Stimulated activated CD8-positive, alpha-beta memory T cell treated with anti-CD3 and anti-CD28 coated beads, Interleukin-7, amount 100 ng/mL, for 24 hours (primary cell): ENCODE data around the gene TAMALIN.

ENCODE experiments used
- DNase-seq: peaks from one replicate; pipeline ENCODE4 v3.0.0-alpha.2; 2020; ENCODE audit warnings: low read depth

TAMALIN gene

DNA sequence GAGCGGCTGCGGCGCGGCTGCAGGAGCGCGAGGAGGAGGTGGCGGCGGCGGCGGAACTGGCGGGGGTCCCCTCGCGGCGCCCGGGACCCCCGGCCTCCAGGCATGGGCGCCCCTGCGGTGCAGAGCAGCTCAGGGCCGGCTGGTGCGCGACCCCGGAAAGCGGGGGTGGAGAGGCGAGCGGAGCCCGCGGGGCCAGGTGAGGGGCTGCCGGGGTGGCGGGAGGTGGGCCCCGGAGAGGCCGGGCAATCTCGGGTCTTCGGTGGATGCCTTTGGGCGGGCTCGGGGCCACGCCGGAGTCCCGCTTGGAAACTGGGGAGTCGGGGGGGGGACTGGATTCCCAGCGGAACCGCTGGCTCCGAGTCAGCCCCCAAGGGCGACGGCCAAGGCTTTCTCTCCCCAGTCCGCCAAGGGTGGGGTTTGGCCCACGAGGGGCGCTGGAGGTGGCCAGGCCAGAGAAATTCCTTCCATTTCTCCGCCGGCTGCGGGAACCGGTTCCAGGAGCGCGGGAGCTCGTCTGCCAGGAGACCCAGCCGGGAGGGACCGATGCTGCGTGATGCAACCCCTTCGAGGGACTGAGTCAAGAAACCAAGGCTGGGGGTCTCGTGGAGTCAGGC lies 30.6 kb downstream of the TAMALIN start:
- no peak for DNase-seq

DNA sequence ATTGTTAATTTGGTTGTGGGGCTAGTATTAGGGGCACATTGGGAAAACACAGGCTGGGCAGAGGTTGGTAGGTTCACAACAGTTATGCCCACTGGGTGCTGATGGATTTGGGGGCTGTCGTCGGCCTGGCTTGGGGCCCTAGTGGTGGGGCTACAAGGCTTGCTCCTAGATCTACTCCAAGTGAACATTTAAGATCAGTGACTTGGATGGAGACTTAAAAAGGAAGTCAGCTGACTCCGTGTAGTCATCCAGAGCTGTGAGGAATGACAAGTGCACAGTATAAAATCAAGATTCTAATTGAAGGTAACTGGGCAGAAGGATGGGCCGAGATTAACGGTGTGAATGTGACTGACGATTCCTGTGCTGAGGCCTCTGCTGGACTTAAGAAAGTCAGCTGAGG lies 31.7 kb downstream of the TAMALIN start:
- no peak for DNase-seq

DNA sequence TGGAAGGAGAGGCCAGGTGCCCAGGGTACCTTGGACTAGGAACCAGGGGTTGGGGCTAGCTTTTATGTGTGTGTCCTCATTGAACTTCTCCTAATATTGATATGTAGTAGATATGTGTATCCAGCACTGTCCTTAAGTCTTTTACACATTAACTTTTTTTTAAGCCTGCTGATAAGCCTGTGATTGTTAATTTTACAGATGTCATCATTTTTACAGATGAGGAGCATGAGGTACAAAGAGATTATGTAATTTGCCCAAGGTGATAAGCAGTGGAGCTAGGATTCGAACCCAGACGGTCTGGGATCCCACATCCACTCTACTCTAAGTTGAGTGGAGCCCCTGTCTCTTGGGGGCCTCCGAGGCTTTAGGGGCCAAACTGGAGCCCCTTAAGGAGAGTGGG lies 34.3 kb downstream of the TAMALIN start:
- no peak for DNase-seq

DNA sequence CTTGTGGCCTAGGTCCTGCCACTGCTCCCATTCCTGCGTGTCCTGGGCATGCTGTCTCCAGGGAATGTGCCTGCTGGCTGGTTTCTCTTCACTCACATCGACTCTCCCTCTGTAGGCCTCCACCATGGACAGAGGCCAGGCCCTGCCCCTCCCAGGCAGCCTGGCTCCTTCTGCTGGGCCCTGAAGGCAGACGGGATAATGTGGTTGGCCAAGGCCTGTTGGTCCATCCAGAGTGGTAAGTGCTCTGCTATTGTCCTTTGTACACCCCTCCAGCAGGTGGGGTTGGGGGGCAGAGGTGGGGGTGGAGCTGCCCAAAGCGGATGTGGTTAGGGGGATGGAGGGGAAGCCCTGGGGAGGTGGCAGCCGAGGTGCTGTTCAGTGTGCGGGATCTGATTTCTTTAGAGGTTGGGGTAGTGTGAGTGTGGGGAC lies 35.0 kb downstream of the TAMALIN start:
- DNase-seq = no peak

DNA sequence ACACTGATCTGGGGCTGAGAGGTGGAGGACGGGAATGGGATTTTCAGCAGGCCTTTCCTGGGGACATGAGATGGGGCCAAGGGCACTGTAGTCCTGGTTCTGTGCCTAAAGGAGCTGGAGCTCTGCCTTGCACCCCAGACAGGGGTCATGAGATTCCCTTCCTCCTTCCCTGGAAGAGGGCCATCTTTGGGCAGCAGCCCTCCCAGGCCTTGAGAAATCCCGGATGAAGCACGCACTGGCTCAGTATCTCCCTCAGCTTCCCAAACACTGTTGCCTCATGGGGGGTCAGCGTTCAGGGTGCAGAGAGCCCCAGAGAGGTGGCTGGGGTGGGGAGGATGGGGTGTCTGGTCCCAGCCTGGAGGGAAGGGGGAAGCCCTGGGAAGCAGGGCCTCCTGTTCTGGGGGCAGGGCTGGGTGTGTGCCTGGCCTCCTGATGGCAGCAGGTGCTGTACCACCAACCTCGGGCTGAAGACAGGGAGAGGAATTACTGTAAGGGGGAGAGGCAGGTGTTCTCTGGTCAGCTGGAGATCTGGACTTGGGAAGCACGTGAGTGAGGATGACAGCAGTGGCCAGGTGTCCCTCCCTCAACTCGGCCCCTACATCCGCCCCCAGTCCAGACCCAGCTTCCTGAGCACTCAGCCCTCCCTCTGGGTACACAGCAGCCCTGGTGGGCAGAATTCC lies 36.1 kb downstream of the TAMALIN start:
- no peak for DNase-seq

DNA sequence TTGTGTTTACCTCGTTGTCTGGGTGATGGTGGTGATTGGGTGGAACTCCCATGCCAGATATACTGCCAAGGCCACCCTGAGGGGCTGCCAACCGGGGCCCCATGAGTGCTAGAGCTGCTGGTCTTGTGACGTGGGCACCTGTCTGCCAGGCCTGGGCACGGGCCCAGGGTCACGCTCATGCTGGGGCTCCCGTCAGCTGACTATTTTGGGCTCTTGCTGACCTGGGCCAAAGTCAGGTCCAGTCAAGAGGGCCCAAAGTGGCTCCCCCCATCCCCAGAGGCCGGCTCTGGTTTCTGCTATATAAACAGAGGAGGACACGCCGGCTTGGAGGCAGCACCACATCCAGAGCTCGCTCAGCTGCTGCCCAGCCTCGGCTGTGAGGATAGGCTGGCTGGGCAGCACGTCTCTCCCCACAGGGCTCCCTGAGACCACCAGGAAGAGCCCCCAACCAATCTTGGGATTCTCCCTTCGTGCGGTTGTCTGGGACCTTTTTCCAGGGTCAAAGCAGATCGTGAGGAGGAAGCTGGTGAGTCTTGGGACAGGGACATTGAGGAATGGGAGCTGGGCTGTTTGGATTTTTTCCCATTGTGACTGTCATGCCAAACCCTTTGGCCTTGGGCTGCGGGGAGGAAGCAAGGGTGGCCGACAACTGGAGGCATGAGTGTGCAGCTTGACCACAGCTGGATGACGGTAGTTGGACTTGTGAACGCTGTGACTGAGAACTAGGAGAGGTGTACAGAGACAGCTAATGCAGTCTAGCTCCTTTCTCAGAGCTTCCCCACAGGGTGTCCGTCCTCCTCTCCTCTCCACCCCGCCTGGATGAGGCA lies 36.9 kb downstream of the TAMALIN start:
- DNase-seq = no peak

DNA sequence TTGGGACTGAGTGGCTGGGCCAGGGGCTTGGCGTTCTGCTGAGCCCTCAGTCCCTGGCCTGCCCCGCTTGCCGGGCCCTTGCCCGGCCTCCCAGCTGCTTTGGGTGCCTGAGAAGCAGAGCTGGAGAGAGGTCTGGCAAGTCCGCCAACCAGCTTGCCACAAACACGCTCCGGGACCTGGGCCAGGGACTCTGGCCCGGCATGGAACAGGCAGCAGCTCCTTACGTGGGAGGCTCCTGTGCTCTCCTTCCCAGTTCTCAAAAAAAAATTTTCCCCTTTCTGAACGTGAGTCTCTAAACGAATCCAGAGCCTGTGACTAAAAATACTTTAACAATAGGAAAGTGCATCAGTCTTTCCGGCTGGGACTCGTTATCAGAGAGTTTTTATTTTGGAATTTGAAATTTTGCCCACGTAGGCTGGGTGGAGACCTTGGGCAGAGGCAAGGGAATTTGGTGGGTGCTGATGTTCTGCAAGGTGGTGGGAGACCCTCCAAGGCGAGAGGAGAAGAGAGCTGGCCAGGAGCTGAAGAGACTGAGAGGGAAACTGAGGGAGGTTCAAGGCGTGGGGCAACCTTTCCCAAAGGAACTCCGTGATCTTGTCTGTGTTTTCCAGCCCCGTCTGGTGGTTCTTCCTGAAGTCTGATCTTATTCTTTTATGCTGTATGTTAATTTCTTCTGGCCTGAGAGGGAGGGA lies 37.7 kb downstream of the TAMALIN start:
- no peak for DNase-seq

DNA sequence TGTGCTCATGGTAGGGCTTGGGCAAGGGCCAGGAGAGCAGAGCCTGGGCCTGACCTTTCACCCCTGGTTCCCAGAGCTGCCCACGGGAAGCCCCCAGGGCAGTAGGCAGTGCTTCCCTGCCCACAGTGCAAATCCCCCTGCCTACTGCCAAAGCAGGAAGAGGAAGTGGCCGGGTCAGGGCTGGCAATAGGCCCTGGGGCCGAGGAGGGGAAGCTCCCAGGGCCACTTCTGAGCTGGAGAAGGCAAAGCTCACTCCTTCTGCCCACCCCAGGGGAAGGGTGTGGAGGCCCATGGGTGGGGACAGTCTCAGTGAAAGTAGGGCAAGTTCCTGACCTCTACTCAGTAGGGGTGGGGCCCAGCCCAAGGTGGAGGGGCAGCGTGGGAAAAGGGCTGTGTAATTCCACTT lies 39.1 kb downstream of the TAMALIN start:
- DNase-seq = no peak

DNA sequence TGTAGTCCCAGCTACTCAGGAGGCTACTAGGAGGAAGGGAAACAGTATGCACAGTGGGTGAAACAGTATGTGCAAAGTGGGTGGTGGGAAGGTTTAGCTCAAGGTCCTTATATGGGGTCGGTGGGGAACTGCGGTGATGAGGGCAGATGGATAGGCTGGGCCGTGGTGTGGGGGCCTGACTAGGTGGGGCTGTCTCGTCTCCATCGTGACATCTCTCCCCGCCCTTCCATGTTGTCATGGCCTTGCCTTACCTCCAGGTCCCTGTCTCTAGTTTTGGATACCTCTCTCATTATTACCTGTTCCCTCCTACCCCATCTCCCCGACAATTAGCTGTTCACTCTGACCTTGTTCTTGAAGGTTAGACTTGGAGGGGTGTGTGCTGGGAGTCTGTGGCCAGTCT lies 40.1 kb downstream of the TAMALIN start:
- no peak for DNase-seq

DNA sequence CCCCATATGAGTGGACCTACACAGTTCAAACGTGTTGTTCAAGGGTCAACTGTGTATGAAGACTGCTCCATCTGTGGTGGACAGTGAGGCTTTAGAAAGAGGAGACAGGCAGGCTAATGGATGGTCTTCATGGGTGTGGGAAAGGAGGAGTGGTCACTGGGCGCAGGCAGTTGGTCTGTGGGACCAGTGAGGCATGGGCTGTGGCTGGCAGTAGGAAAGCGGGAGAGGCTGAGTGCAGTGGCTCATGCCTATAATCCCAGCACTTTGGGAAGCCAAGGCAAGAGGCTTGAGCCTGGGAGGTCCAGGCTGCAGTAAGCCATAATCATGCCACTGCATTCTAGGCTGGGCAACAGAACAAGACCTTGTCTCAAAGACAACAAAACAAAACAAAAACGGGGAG lies 42.5 kb downstream of the TAMALIN start:
- DNase-seq = no peak

DNA sequence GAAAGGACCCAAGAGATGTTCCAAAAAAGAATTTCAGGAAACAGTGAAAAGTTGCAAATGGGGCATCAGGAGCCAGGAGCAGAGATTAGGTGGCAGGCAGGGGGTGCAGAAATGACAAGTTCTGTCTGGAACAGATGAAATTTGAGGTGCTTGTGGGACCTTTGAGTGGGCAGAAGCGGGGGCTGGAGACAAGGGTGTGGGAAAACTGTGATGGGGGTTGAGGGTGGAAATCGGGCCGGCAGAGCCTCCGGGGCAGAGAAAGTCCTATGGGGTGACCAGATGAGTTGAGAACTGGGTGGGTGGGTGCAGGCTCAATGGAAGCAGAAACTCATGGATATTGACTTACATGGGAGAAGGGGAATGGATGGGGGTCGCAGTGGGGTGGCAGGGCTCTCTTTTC lies 42.9 kb downstream of the TAMALIN start:
- DNase-seq = no peak

DNA sequence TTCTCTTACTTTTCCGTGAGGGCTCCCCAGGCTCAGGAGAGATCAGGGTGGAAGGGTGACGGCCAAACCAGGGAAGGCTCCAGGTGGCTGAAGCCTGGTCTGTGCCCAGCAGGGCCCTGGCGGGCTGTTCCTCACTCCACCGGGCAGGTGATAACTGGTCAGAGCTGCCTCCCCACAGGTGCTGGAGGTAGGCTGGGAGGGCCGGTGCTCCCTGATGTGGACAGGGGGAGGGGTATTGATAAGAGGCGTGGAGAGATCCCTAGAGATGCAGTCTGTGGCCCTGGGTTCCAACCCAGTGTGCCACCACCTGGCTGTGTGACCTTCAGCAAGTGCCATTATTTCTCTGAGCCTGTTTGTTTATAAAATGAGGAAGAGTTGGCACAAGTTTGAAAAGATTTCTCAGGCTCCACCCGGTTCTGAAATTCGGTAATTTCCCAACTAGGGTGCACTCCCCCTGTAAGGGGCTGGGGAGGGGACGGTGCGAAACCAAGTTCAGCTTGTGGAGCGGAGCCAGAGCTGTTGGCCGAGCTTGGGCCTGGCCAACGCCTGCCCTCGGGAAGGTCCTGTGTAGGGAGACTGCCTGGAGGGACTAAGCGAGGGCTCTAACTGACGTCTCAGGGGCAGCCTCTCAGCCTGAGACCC lies 43.5 kb downstream of the TAMALIN start:
- DNase-seq = no peak

DNA sequence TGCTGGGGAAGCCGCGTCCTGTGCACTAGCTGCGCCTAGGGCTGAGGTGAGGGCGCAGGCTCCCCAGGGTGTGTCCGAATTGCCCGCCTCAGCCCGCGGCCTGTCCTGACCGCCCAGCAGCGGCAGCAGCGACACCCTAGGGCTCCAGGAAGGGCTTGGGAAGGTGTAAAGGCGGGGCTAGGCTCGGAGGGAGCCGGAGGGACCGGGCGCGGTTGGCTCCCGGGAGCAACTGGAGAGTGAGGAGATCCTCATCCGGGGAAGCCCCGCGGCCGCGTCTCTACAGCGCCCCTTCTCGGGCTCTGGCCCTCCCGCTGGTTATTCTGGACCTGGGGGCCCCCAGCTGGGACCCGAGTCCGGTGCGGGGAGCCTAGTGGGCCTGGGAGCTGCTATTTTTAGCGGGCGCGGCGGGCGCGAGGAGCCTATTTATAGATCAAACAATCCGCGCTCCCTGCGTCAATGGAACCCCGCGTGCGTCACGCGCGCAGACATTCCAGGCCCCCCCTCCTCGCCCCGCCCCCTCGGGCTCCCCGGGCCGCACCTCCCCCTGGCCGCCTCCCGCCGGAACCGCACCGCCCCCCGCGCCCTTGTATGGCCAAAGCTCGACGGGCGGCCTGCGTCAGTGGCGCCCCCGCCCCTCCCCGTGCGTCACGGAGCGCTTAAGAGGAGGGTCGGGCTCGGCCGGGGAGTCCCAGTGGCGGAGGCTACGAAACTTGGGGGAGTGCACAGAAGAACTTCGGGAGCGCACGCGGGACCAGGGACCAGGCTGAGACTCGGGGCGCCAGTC lies 44.2 kb downstream of the TAMALIN start, which contains the start of gene NR4A1:
Gene NR4A1 (plus strand): TSS at position 685 of the 784 bp plus-strand sequence. CDS start 2,887 bp downstream, outside the sequence.
- DNase-seq = peak; percentile 97

DNA sequence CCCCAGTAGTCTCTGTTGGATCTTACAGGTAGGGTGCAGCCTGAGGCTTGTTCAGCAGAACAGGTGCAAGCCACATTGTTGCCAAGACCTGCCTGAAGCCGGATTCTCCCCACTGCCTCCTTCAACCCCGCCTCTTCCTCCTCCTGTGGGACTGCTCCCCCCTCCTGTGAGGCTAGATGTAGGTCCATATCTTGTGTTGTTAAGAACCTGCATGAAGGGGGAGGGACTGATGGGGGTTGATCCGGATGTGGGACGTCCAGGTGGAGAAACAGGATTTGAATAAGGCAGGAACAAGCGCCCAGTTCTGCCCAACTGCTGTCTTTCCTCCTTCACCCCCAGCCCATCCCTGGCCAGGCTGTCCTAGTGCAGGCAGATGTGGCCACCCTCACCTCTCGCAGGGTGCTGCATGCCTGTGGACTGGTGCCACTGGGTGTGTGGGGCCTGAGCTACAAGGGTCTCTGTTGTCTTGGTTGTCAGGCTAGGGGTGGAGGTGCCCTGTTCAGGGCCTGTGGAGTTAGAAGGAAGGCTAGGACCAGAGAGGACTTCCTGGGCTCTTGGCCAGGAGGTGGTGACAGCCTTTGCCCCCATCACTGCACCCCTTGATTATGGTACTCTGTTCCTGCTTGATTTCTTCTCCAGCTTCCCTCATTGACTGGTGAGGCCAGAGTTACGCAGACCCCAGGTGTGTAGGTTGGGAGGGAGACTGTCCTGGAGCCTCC lies 45.9 kb downstream of the TAMALIN start:
- DNase-seq = no peak

DNA sequence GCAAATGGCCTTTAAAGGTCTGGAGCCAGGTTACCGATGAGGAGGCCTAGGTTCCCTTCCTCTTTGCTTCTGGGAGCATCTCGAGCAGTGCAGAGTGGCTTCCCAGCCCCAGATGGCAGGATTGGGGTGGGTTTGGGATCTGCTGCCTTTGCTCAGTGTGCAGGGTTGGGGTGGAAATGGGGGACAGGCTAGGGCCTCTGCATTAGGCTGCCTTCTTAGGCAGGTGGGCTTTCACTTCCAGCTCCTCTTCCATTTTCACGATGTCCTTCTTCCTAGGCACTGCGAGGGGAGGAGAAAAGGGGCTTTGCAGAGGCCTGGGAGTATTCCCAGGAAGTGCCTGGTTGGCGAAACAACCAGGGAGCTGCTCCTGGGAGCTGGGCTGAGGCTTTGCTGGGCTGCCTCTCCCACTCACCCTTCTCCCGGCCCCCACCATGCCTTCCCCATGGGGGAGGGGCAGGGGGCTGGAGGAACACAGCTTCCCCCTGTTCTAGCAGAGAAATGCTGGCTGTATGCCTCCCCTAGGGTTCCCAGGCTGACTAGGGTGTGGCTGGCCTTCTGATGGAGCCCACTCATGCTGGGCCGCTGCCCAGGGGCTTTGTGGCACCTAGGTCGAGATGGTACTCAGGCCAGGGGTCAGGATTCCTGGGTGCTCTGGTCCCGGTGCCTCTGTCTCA lies 46.9 kb downstream of the TAMALIN start:
- no peak for DNase-seq

DNA sequence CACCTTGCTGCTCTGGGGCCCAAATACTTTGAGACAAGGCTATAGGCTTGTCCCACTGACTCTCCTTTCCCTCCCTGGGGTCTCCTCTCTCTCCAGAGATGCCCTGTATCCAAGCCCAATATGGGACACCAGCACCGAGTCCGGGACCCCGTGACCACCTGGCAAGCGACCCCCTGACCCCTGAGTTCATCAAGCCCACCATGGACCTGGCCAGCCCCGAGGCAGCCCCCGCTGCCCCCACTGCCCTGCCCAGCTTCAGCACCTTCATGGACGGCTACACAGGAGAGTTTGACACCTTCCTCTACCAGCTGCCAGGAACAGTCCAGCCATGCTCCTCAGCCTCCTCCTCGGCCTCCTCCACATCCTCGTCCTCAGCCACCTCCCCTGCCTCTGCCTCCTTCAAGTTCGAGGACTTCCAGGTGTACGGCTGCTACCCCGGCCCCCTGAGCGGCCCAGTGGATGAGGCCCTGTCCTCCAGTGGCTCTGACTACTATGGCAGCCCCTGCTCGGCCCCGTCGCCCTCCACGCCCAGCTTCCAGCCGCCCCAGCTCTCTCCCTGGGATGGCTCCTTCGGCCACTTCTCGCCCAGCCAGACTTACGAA lies 47.6 kb downstream of the TAMALIN start:
- no peak for DNase-seq

DNA sequence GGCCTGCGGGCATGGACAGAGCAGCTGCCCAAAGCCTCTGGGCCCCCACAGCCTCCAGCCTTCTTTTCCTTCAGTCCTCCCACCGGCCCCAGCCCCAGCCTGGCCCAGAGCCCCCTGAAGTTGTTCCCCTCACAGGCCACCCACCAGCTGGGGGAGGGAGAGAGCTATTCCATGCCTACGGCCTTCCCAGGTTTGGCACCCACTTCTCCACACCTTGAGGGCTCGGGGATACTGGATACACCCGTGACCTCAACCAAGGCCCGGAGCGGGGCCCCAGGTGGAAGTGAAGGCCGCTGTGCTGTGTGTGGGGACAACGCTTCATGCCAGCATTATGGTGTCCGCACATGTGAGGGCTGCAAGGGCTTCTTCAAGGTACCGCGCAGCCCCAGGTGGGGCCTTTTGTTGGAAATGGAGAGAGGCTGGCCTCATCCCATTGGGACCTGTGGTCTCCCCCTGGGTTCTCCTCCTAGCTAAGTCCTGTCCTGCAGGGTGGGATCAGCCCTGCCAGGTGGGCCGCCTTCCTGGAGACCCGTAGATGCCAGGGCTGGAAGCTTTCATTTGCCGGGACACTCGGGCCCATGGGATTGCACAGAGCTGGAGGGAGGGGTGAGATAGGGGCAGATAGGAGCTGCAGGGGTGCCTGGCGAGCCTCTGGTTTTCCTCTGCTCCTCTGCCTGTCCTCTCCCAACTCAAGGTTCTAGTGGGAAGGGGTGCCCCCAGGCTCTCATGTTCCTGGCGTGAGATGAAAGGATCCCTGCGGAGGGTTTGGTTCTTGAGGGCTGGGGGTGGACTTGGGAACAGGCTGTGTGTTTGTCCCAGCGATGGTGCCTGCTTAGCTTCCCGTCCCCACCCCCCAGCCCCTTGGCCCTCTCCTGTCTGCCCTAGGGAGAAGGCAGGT lies 48.3 kb downstream of the TAMALIN start:
- no peak for DNase-seq
